Naive thymus-derived CD4-positive, alpha-beta T cell (primary cell): Measurements from ENCODE around the gene DUSP10. TPM values are rescaled to one million over a fixed set of nuclear protein-coding genes. Genes with fewer than 3 reads are reported as not detected.

Source experiments
- ATAC-seq: fragments of 150-1000 bp; cut with Tn5 transposase; 2 replicates; pipeline ENCODE4 v1.10.0; 2021; ENCODE audit warnings: mild to moderate bottlenecking, moderate library complexity
- CTCF ChIA-PET: fragments of 350-600 bp; sonication (Branson Sonifier 250); formaldehyde crosslinking; loops from one replicate; lab custom pipeline; 2021; ENCODE audit warnings: antibody characterized with exemption; lab: Charles Lee
- POLR2A ChIA-PET: fragments of 350-600 bp; sonication (Branson Sonifier 250); formaldehyde crosslinking; loops from one replicate; lab custom pipeline; 2021; ENCODE audit warnings: antibody characterized with exemption, inconsistent platforms; lab: Charles Lee
- DNase-seq, 9 donors: peaks; one replicate each; pipeline versions ENCODE4 v3.0.0 to v3.0.0-alpha.2; 2020 to 2022; ENCODE audit warnings: mixed read lengths in 1 of 9
- H3K27ac ChIP-seq: one replicate; pipeline ENCODE4 v1.7.0; 2013; ENCODE audit warnings: mild to moderate bottlenecking, low read depth, low read length, moderate library complexity
- H3K27me3 ChIP-seq, 2 donors: one replicate each; pipeline ENCODE4 v1.7.0; 2013; ENCODE audit warnings: low read length in 2 of 2, mild to moderate bottlenecking in 2 of 2, moderate library complexity in 2 of 2; ENCODE audit not compliant: control insufficient read depth in 2 of 2, insufficient read depth in 2 of 2
- H3K36me3 ChIP-seq, 3 experiments: 1 replicate in 2 of 3; 2 replicates in 1 of 3; pipeline ENCODE4 v1.7.0; 2013; ENCODE audit warnings: low read length in 3 of 3, mild to moderate bottlenecking in 3 of 3, moderate library complexity in 1 of 3; ENCODE audit not compliant: insufficient read depth in 3 of 3, control insufficient read depth in 2 of 3
- H3K4me1 ChIP-seq, 2 donors: one replicate each; pipeline ENCODE4 v1.7.0; 2013; ENCODE audit warnings: low read length in 2 of 2, mild to moderate bottlenecking in 2 of 2, moderate library complexity in 1 of 2; ENCODE audit not compliant: control insufficient read depth in 2 of 2, insufficient read depth in 2 of 2
- H3K4me3 ChIP-seq: 2 replicates; pipeline ENCODE4 v1.7.0; 2013; ENCODE audit warnings: mild to moderate bottlenecking, low read length
- H3K9me3 ChIP-seq, 3 experiments: 1 replicate in 2 of 3; 2 replicates in 1 of 3; pipeline ENCODE4 v1.7.0; 2013; ENCODE audit warnings: low read length in 3 of 3; ENCODE audit not compliant: control insufficient read depth in 2 of 3
- H3K27ac Mint-ChIP-seq, 9 donors: one replicate each; pipeline ENCODE4 v1.8.0; 2020 to 2022; ENCODE audit warnings: mixed read lengths in 9 of 9, mild to moderate bottlenecking in 8 of 9, moderate library complexity in 5 of 9, inconsistent platforms in 2 of 9
- H3K27me3 Mint-ChIP-seq, 5 donors: one replicate each; pipeline ENCODE4 v1.8.0; 2021 to 2022; ENCODE audit warnings: mixed read lengths in 5 of 5, mild to moderate bottlenecking in 1 of 5
- H3K36me3 Mint-ChIP-seq, 5 donors: one replicate each; pipeline ENCODE4 v1.8.0; 2020 to 2022; ENCODE audit warnings: mixed read lengths in 5 of 5, mild to moderate bottlenecking in 3 of 5, inconsistent platforms in 1 of 5
- H3K4me1 Mint-ChIP-seq, 7 donors: one replicate each; pipeline ENCODE4 v1.8.0; 2020 to 2022; ENCODE audit warnings: mixed read lengths in 7 of 7, mild to moderate bottlenecking in 3 of 7, inconsistent platforms in 1 of 7
- H3K4me3 Mint-ChIP-seq, 10 donors: one replicate each; pipeline ENCODE4 v1.8.0; 2020 to 2022; ENCODE audit warnings: mild to moderate bottlenecking in 10 of 10, mixed read lengths in 10 of 10, moderate library complexity in 6 of 10, inconsistent platforms in 2 of 10
- H3K9me3 Mint-ChIP-seq, 11 donors: one replicate each; pipeline ENCODE4 v1.8.0; 2020 to 2022; ENCODE audit warnings: mixed read lengths in 11 of 11, mild to moderate bottlenecking in 4 of 11, inconsistent platforms in 1 of 11, moderate library complexity in 1 of 11
- intact Hi-C, 2 donors: fragments of 100-400 bp; cut with micrococcal nuclease; formaldehyde crosslinking; loops; one replicate each; pipeline ENCODE4 v1.15.1; 2023
- polyA plus RNA-seq, 2 donors: library from polyadenylated mRNA; unstranded; fragments of 300-500 nt; fragmentation: Illumina TruSeq; gene quantifications; one replicate each; pipeline ENCODE4 v1.2.3, GENCODE V29; 2021
- total RNA-seq, 6 experiments: library from RNA in 5 of 6; stranded (reverse) in 5 of 6; gene quantifications; 1 replicate in 5 of 6; 2 replicates in 1 of 6; pipeline ENCODE4 v1.2.3 and lab custom pipeline; 2021 to 2026

The DUSP10 gene
- total and polyA plus RNA-seq, 7 experiments from 2014 or later = 2.5 to 60.6 (median 3.7) TPM

GRCh38 chr1:221688488-221688843 lies 53.4 kb downstream of the DUSP10 start:
- CTCF ChIA-PET = interaction anchor here (1.3 kb wide), 1 partner anchor 53 kb away, joined by 3 read pairs; no protein-coding TSS in a partner anchor
- Histone ChIP-seq H3K4me1 (no peaks in the 10 kb centered on the region), H3K4me3 (no peak overlapping the region), H3K27ac (no peak overlapping the region), H3K27me3 (no peaks in the 10 kb centered on the region), H3K36me3 (no peaks in the 10 kb centered on the region), H3K9me3 (no peaks in the 10 kb centered on the region)
- peaks cover 0 to 5% (median 0%) of the 10 kb centered on the region in 5 donors for H3K36me3 Mint-ChIP-seq
- POLR2A ChIA-PET = no interaction called here
- peaks cover 0 to 25% (median 0%) of the 10 kb centered on the region in 7 donors for H3K4me1 Mint-ChIP-seq
- H3K27me3 Mint-ChIP-seq = no peaks in the 10 kb centered on the region
- H3K4me3 Mint-ChIP-seq = no peak overlapping the region
- ATAC-seq = peak; percentile 18
- peak overlapping the region in 3 of 9 donors; percentile 37 to 77 (median 51) for H3K27ac Mint-ChIP-seq
- DNase-seq = no peak
- intact Hi-C loops = loop anchor here in 1 of 2 donors (2.0 kb wide), 1 partner anchor 24 kb away; no protein-coding TSS in a partner anchor
- peaks cover 0 to 8% (median 2%) of the 10 kb centered on the region in 11 donors for H3K9me3 Mint-ChIP-seq

GRCh38 chr1:221687836-221688487 lies 53.9 kb downstream of the DUSP10 start:
- Histone ChIP-seq H3K9me3 (no peaks in the 10 kb centered on the region), H3K27ac (no peak overlapping the region), H3K4me1 (no peaks in the 10 kb centered on the region), H3K4me3 (no peak overlapping the region), H3K36me3 (no peaks in the 10 kb centered on the region), H3K27me3 (no peaks in the 10 kb centered on the region)
- no peaks in the 10 kb centered on the region for H3K27me3 Mint-ChIP-seq
- H3K9me3 Mint-ChIP-seq = peaks cover 0 to 4% (median 0%) of the 10 kb centered on the region in 11 donors
- intact Hi-C loops = loop anchor here in 1 of 2 donors (2.0 kb wide), 1 partner anchor 25 kb away; no protein-coding TSS in a partner anchor
- ATAC-seq = no peak
- ChIA-PET POLR2A (no interaction called here), CTCF (interaction anchor here (1.3 kb wide), 1 partner anchor 53 kb away, joined by 3 read pairs; no protein-coding TSS in a partner anchor)
- H3K4me3 Mint-ChIP-seq = no peak overlapping the region
- H3K27ac Mint-ChIP-seq = peak overlapping the region in 2 of 9 donors; percentile 4 to 77
- H3K36me3 Mint-ChIP-seq = peaks cover 0 to 4% (median 0%) of the 10 kb centered on the region in 5 donors
- DNase-seq = no peak
- peaks cover 0 to 25% (median 0%) of the 10 kb centered on the region in 7 donors for H3K4me1 Mint-ChIP-seq

GRCh38 chr1:221683681-221684080 lies 58.2 kb downstream of the DUSP10 start:
- H3K9me3 ChIP-seq = no peaks in the 10 kb centered on the region
- peaks cover 0 to 10% (median 5%) of the 10 kb centered on the region in 5 donors for H3K36me3 Mint-ChIP-seq
- no peaks in the 10 kb centered on the region for H3K4me1 ChIP-seq
- H3K27ac ChIP-seq = no peak overlapping the region
- H3K4me3 ChIP-seq = no peak overlapping the region
- no peaks in the 10 kb centered on the region for H3K36me3 ChIP-seq
- H3K27ac Mint-ChIP-seq = no peak overlapping the region
- no peak for DNase-seq
- no peaks in the 10 kb centered on the region for H3K27me3 Mint-ChIP-seq
- POLR2A ChIA-PET = no interaction called here
- no peaks in the 10 kb centered on the region for H3K27me3 ChIP-seq
- H3K4me1 Mint-ChIP-seq = peaks cover 0 to 10% (median 4%) of the 10 kb centered on the region in 7 donors
- no peak for ATAC-seq
- CTCF ChIA-PET = no interaction called here
- intact Hi-C loops = no loop called here
- no peak overlapping the region for H3K4me3 Mint-ChIP-seq
- peaks cover 0 to 17% (median 9%) of the 10 kb centered on the region in 11 donors for H3K9me3 Mint-ChIP-seq

GRCh38 chr1:221680085-221680484 lies 61.8 kb downstream of the DUSP10 start:
- no peaks in the 10 kb centered on the region for H3K9me3 ChIP-seq
- Mint-ChIP-seq H3K4me1 (peaks cover 0 to 12% (median 8%) of the 10 kb centered on the region in 7 donors), H3K36me3 (peaks cover 0 to 10% (median 4%) of the 10 kb centered on the region in 5 donors), H3K9me3 (peaks cover 0 to 17% (median 10%) of the 10 kb centered on the region in 11 donors), H3K4me3 (no peak overlapping the region), H3K27me3 (no peaks in the 10 kb centered on the region), H3K27ac (no peak overlapping the region)
- POLR2A ChIA-PET = no interaction called here
- ATAC-seq (no peak), DNase-seq (no peak)
- H3K4me1 ChIP-seq = no peaks in the 10 kb centered on the region
- no peak overlapping the region for H3K4me3 ChIP-seq
- no peak overlapping the region for H3K27ac ChIP-seq
- intact Hi-C loops = no loop called here
- CTCF ChIA-PET = no interaction called here
- no peaks in the 10 kb centered on the region for H3K36me3 ChIP-seq
- no peaks in the 10 kb centered on the region for H3K27me3 ChIP-seq

- intact Hi-C loops = no loop called here
- CTCF ChIA-PET = no interaction called here
Measured at GRCh38 chr1:221678014-221678413, 63.9 kb downstream of the DUSP10 start.

GRCh38 chr1:221675880-221676800 lies 65.7 kb downstream of the DUSP10 start:
- H3K36me3 Mint-ChIP-seq = peaks cover 0 to 10% (median 3%) of the 10 kb centered on the region in 5 donors
- H3K4me1 Mint-ChIP-seq = peaks cover 0 to 12% (median 8%) of the 10 kb centered on the region in 7 donors
- Histone ChIP-seq H3K4me3 (no peak overlapping the region), H3K4me1 (no peaks in the 10 kb centered on the region), H3K27me3 (no peaks in the 10 kb centered on the region), H3K27ac (no peak overlapping the region), H3K36me3 (no peaks in the 10 kb centered on the region), H3K9me3 (no peaks in the 10 kb centered on the region)
- H3K4me3 Mint-ChIP-seq = no peak overlapping the region
- ATAC-seq (no peak), DNase-seq (no peak)
- H3K9me3 Mint-ChIP-seq = peaks cover 0 to 14% (median 9%) of the 10 kb centered on the region in 11 donors
- H3K27ac Mint-ChIP-seq = no peak overlapping the region
- POLR2A ChIA-PET = no interaction called here
- CTCF ChIA-PET = no interaction called here
- H3K27me3 Mint-ChIP-seq = no peaks in the 10 kb centered on the region
- intact Hi-C loops = no loop called here

More at GRCh38 chr1:221678014-221678413, 63.9 kb downstream of the DUSP10 start:
- no peaks in the 10 kb centered on the region for H3K36me3 ChIP-seq
- no peaks in the 10 kb centered on the region for H3K4me1 ChIP-seq
- no peaks in the 10 kb centered on the region for H3K27me3 ChIP-seq
- Mint-ChIP-seq H3K27ac (no peak overlapping the region), H3K36me3 (peaks cover 0 to 10% (median 4%) of the 10 kb centered on the region in 5 donors), H3K9me3 (peaks cover 0 to 17% (median 10%) of the 10 kb centered on the region in 11 donors), H3K4me1 (peaks cover 0 to 12% (median 8%) of the 10 kb centered on the region in 7 donors), H3K27me3 (no peaks in the 10 kb centered on the region), H3K4me3 (no peak overlapping the region)
- no peak overlapping the region for H3K27ac ChIP-seq
- no peaks in the 10 kb centered on the region for H3K9me3 ChIP-seq
- POLR2A ChIA-PET = no interaction called here
- DNase-seq (no peak), ATAC-seq (no peak)
- no peak overlapping the region for H3K4me3 ChIP-seq
